ENCODE results near the gene HLF.

HLF gene

GRCh38 chr17:55246583-55246982 is 18.2 kb upstream of the HLF start:
- no peak for DNase-seq (ENCODE audit: low read depth)
- no peak overlapping the region for H3K4me3 ChIP-seq (ENCODE audit: low read length)
- no peak for TF ChIP-seq CTCF (IDR thresholded peaks at IDR 0.05; ENCODE audit: insufficient read depth, low read depth, low read length, missing control alignments)

GRCh38 chr17:55248077-55248476 is 16.7 kb upstream of the HLF start:
- DNase-seq (ENCODE audit: low read depth) = no peak
- no peak overlapping the region for H3K4me3 ChIP-seq (ENCODE audit: low read length)
- no peak for TF ChIP-seq CTCF (IDR thresholded peaks at IDR 0.05; ENCODE audit: insufficient read depth, low read depth, low read length, missing control alignments)

- DNase-seq (ENCODE audit: low read depth) = no peak
- no peak for TF ChIP-seq CTCF (IDR thresholded peaks at IDR 0.05; ENCODE audit: insufficient read depth, low read depth, low read length, missing control alignments)
- H3K4me3 ChIP-seq (ENCODE audit: low read length) = no peak overlapping the region
Measured at GRCh38 chr17:55249861-55250260, 14.9 kb upstream of the HLF start.

GRCh38 chr17:55254375-55254774 is 10.4 kb upstream of the HLF start:
- no peak for TF ChIP-seq CTCF (IDR thresholded peaks at IDR 0.05; ENCODE audit: insufficient read depth, low read depth, low read length, missing control alignments)
- no peak for DNase-seq (ENCODE audit: low read depth)
- no peak overlapping the region for H3K4me3 ChIP-seq (ENCODE audit: low read length)

- no peak overlapping the region for H3K4me3 ChIP-seq (ENCODE audit: low read length)
- no peak for DNase-seq (ENCODE audit: low read depth)
- TF ChIP-seq CTCF (IDR thresholded peaks at IDR 0.05; ENCODE audit: insufficient read depth, low read depth, low read length, missing control alignments) = no peak
Measured at GRCh38 chr17:55258578-55259135, 6.1 kb upstream of the HLF start.

- no peak for TF ChIP-seq CTCF (IDR thresholded peaks at IDR 0.05; ENCODE audit: insufficient read depth, low read depth, low read length, missing control alignments)
- DNase-seq (ENCODE audit: low read depth) = peak; percentile 29
- H3K4me3 ChIP-seq (ENCODE audit: low read length) = no peak overlapping the region
Measured at GRCh38 chr17:55259684-55260111, 5.1 kb upstream of the HLF start.

GRCh38 chr17:55261311-55261710 is 3.4 kb upstream of the HLF start:
- DNase-seq (ENCODE audit: low read depth) = no peak
- no peak for TF ChIP-seq CTCF (IDR thresholded peaks at IDR 0.05; ENCODE audit: insufficient read depth, low read depth, low read length, missing control alignments)
- no peak overlapping the region for H3K4me3 ChIP-seq (ENCODE audit: low read length)
